CD4-positive, alpha-beta memory T cell (primary cell): Measurements from ENCODE around the gene FLT3. TPM values are rescaled to one million over a fixed set of nuclear protein-coding genes. Genes with fewer than 3 reads are reported as not detected.

Source experiments
- polyA plus RNA-seq, 2 donors: library from polyadenylated mRNA; unstranded; fragments of 300-500 nt; fragmentation: Illumina TruSeq; gene quantifications; one replicate each; pipeline ENCODE4 v1.2.3, GENCODE V29; 2021
- total RNA-seq, 2 experiments: library from RNA; stranded (reverse); gene quantifications; one replicate each; pipeline ENCODE4 v1.2.3, GENCODE V29; 2021

The FLT3 gene
- total and polyA plus RNA-seq, 4 experiments from 2014 or later: not detected

Other genes starting within 250 kb of the FLT3 start
- gene PDX1, start 180.6 kb downstream of the FLT3 start, total RNA-seq: not detected
- not detected for gene PDX1, start 180.6 kb downstream of the FLT3 start, polyA plus RNA-seq
- not detected for gene CDX2, start 131.3 kb downstream of the FLT3 start, total RNA-seq
- not detected for gene CDX2, start 131.3 kb downstream of the FLT3 start, polyA plus RNA-seq
- gene URAD, start 111.9 kb downstream of the FLT3 start, total RNA-seq: not detected
- gene URAD, start 111.9 kb downstream of the FLT3 start, polyA plus RNA-seq: not detected
- gene PAN3, start 38.0 kb upstream of the FLT3 start, total RNA-seq: 10 to 100 TPM; 66.0 to 66.7 TPM
- 1 to 10 TPM; 2.8 to 6.7 TPM for gene PAN3, start 38.0 kb upstream of the FLT3 start, polyA plus RNA-seq